SH-SY5Y (cell line): ENCODE data around the gene STAC3.

Experiments
- GATA2 ChIP-seq: IDR thresholded peaks from 2 replicates; pipeline ENCODE4 v1.6.1; 2011; ENCODE audit warnings: mild to moderate bottlenecking, low read depth, low read length
- GATA3 ChIP-seq: IDR thresholded peaks from 2 replicates; pipeline ENCODE4 v1.6.1; 2011; ENCODE audit warnings: low read depth, mild to moderate bottlenecking, low read length, moderate library complexity

The STAC3 gene

GRCh38 chr12:57250956-57251355 is at the start of gene STAC3:
Gene STAC3 (minus strand): TSS chr12:57251187. CDS start chr12:57249636, 1,551 bp downstream.
- no peak for TF ChIP-seq GATA2
- no peak for TF ChIP-seq GATA3

- TF ChIP-seq GATA3 (no peak), GATA2 (no peak)
Measured at GRCh38 chr12:57299514-57300016, 48.6 kb upstream of the STAC3 start.

GRCh38 chr12:57296291-57296690 is 45.3 kb upstream of the STAC3 start:
- TF ChIP-seq GATA2: no peak
- TF ChIP-seq GATA3: no peak

GRCh38 chr12:57280211-57281062 is 29.4 kb upstream of the STAC3 start:
- TF ChIP-seq GATA3: no peak
- no peak for TF ChIP-seq GATA2

- no peak for TF ChIP-seq GATA2
- no peak for TF ChIP-seq GATA3
Measured at GRCh38 chr12:57278465-57279381, 27.7 kb upstream of the STAC3 start.

- no peak for TF ChIP-seq GATA3
- no peak for TF ChIP-seq GATA2
Measured at GRCh38 chr12:57276935-57277563, 26.1 kb upstream of the STAC3 start.

GRCh38 chr12:57273516-57273915 is 22.5 kb upstream of the STAC3 start:
- TF ChIP-seq GATA3 (no peak), GATA2 (no peak)

- TF ChIP-seq GATA3 (no peak), GATA2 (peak; percentile 25; the same call in 1 of the 2 replicates)
Measured at GRCh38 chr12:57272337-57273151, 21.6 kb upstream of the STAC3 start.

GRCh38 chr12:57270966-57271470 is 20.0 kb upstream of the STAC3 start:
- TF ChIP-seq GATA2 (no peak), GATA3 (no peak)

GRCh38 chr12:57268264-57268663 is 17.3 kb upstream of the STAC3 start:
- no peak for TF ChIP-seq GATA3
- no peak for TF ChIP-seq GATA2

- TF ChIP-seq GATA3 (no peak), GATA2 (no peak)
Measured at GRCh38 chr12:57266681-57267080, 15.7 kb upstream of the STAC3 start.

- TF ChIP-seq GATA3 (no peak), GATA2 (no peak)
Measured at GRCh38 chr12:57263096-57263495, 12.1 kb upstream of the STAC3 start.

GRCh38 chr12:57262126-57262822 is 11.3 kb upstream of the STAC3 start:
- TF ChIP-seq GATA2: no peak
